Activated CD8-positive, alpha-beta memory T cell treated with anti-CD3 and anti-CD28 coated beads, Interleukin-2, amount 50 U/mL, for 4 hours (primary cell): ENCODE data around the gene HS6ST3.

Source experiments
- DNase-seq: peaks from one replicate; pipeline ENCODE4 v3.0.0-alpha.2; 2020

HS6ST3 gene

GRCh38 chr13:96553796-96554195, 463.9 kb downstream of the HS6ST3 start:
- no peak for DNase-seq

- DNase-seq = no peak
Measured at GRCh38 chr13:96573563-96573962, 483.7 kb downstream of the HS6ST3 start.

DNA sequence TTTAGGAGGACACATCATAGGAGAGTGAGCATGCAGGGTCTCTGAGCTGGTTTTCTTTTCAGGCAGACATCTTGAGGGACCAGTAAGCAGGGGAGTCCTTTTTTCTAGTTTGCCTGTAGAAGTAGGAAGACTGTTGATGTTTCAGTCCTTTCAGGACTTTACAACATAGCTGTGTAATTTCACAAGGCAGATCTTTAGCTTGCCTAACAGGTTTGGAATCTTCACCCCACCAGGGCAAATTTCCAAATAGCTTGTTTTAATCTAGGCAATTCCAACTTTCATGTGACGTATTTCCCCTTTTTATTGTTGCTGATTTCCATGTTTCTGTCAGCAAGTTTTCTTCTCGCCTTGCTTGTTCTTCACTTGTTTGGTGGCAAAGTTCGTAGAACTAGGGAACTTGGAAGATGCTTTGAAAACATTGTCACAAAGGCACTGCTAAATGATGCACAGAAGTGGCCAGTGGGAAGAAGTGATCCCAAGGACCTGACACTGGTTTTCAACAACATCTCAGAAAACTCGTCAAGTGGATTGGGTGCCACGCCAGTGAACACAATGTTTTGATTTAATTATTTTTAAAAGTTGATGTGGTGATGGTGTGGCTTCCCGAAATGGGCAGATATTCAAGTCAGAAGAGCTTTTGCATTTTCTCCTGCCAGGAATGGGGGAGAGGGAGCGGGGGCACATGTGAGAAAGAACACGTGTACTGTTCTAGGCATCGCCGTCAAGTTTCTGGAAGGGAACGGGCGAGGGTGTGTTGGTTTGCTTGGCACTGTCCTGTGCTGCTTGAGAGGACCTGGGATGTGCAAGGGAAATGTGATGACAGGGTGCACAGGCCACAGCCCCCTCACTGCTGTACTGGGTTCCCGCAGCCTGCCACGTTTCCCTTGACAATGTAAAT, 485.8 kb downstream of the HS6ST3 start:
- no peak for DNase-seq

- DNase-seq = no peak
Measured at GRCh38 chr13:96581741-96582140, 491.8 kb downstream of the HS6ST3 start.

- no peak for DNase-seq
Measured at GRCh38 chr13:96615252-96615651, 525.3 kb downstream of the HS6ST3 start.

- no peak for DNase-seq
Measured at GRCh38 chr13:96617528-96617927, 527.6 kb downstream of the HS6ST3 start.

- no peak for DNase-seq
Measured at GRCh38 chr13:96621634-96622183, 531.8 kb downstream of the HS6ST3 start.

- no peak for DNase-seq
Measured at GRCh38 chr13:96629331-96629730, 539.4 kb downstream of the HS6ST3 start.

GRCh38 chr13:96632536-96633320, 542.8 kb downstream of the HS6ST3 start:
- DNase-seq = no peak

- no peak for DNase-seq
Measured at GRCh38 chr13:96636001-96636709, 546.2 kb downstream of the HS6ST3 start.

GRCh38 chr13:96637039-96637438, 547.1 kb downstream of the HS6ST3 start:
- no peak for DNase-seq

- no peak for DNase-seq
Measured at GRCh38 chr13:96646101-96646500, 556.2 kb downstream of the HS6ST3 start.

DNA sequence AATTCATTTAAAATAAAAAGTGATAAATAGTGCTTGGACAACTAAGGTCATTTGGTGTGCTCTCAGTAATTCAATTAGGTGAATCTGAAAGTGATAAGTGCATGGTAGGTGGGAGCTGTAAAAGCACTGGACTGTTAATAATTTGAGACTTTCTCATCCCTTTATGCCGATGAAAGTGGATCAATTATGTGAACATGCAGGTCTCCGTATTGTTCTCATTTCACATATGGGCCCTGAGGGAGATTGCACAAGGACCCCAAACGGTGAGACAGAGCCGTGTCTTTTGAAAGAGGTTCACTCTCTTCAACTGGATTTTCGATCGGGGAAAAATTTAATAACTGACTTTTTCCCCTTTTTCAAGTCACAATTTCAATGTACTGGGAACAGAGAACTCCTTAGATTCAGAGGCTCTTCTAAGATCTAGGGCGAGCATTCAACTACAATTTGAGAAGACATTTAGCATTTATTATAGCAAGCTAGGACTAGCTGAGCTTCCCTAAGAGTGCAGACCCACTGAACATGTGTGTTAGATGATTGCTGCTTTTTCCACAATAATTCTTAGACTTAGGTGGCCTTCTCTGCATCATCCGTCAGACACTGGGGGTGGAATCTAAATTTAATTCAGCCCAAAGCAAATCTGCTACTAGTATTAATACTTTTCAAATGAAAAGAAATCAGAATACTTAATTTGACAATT, 556.8 kb downstream of the HS6ST3 start:
- no peak for DNase-seq

DNA sequence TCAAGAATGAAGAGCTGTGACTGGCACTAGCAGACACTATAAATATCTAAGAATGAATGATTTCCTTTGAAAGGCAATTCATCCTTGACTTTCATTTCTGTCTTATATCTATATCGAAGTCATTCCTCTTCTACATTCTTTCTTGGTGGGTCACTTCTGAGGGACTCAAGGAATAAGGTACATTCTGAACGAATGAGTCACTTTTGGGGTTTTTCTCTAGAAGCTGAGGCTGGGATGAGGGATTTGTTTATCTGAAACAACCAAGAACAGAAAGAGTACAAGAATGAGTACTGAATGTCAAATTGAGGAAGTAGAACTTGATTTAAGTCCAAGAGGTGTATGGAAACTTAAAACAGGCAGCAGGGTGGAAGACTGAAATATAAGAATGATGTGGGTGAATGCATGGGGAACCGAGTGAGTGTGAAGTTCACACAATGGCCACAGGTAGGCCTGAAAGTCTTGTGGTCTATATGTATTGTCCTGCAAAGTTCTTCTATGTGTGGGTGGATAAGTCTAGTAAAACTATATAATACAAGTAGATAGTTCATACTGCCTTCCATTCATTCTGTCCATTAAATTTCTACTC, 560.5 kb downstream of the HS6ST3 start:
- DNase-seq = no peak

- DNase-seq = no peak
Measured at GRCh38 chr13:96651598-96651997, 561.7 kb downstream of the HS6ST3 start.

DNA sequence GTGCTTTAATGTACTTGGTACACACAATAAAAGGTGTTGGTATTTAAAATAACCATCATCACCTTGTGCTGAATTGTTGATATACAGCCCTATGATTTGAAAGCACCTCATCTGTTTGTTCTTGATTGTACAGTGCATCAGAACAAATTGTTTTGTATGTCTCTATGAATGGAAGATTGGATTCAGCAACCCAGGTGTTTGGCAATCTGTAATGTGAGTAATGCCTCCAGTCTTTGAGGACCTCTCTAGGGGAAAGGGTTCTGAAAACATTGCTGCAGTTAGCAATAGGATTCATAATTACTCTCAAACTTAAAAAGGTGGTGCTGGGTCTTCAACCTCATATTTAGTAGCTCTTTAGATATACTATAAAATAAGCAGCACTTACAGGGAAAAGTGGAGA, 562.6 kb downstream of the HS6ST3 start:
- DNase-seq = no peak

DNA sequence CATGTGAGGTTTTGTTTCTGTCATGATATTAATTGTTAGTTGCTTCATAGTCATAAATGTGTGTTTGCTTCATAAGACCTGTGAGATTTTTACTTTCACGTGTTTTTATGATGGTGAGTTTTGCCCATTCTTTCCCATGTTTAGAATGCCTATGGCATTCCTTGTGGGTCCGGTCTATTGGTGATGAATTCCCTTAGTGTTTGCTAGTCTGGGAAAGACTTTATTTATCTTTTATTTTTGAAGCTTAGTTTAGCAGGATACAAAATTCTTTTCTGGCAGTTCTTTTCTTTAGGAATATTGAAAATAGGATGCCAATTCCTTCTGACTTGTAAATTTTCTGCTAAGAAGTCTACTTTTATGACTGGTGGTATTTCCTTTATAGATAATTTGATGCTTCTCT, 571.7 kb downstream of the HS6ST3 start:
- no peak for DNase-seq

DNA sequence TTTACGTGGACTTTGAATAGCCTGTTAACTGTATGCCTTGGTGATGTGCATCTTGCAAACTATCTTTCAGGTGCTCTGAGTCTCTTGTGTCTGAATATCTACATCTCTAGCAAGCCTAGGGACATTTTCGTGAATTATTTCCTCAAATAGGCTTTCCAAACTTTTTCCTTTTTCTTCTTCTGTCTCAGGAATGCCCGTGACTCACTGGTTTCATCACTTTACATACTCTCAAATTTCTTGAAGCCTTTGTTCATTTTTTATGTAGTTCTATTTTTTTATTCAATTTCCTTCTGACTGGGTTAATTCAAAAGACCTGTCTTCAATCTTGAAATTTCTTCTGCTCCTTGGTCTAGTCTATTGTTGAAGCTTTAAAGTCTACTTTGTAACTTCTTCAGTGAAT, 572.1 kb downstream of the HS6ST3 start:
- no peak for DNase-seq

- DNase-seq = no peak
Measured at GRCh38 chr13:96667294-96668018, 577.5 kb downstream of the HS6ST3 start.

DNA sequence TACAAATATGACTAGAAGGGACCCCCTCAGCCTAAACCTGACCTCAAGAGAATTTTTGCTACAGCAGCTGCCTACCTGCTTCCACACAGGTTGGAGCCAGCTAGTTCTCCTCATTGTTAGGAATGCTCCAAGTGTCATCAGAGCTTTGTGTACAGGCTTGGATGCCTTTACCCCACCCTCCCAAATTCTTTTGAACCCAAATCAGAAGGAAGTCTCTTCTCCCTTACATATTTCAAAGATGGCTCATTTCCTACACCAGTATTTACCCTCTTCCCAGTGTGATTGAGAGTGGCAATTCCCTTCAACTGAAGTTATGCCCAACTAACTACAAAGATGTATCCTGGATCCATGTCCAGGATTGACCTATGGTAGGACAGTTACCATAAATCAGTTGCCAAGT, 581.2 kb downstream of the HS6ST3 start:
- no peak for DNase-seq

DNA sequence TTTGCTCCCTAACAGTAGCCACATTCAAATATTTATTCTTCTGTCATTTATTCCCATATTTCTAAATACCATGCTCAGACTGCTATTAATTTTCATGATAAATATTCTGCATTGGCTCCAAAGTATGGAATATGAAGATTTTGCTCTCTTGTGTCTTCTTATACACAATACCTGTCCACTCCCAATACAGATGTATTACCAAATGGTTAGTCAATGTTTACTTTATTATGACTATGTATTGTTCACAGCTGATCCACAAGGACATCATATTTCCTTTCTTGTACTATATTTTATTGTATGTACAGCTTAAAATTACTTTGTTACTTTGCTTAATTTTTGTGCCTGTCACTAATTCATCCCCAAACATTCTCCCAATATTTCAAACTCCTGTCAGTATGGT, 582.1 kb downstream of the HS6ST3 start:
- no peak for DNase-seq
